MCF 10A (cell line): ENCODE measurements around the gene HORMAD2. TPM values are rescaled to one million over a fixed set of nuclear protein-coding genes. Genes with fewer than 3 reads are reported as not detected.

ENCODE experiments used
- BruUV-seq: library from RNA; stranded (reverse); fragments of 400-500 nt; replicated peaks from 2 replicates; lab custom pipeline; 2021; lab: Mats Ljungman, UMichigan
- CTCF ChIA-PET: fragments of 300-600 bp; sonication (Branson Sonifier 250); formaldehyde crosslinking; extraction: SDS; loops from one replicate; lab custom pipeline; 2021; ENCODE audit warnings: antibody characterized with exemption, inconsistent platforms; lab: Yijun Ruan, JAX
- POLR2A ChIA-PET: fragments of 300-600, 350-650 bp; sonication (Branson Sonifier 250); formaldehyde crosslinking; extraction: SDS; loops from one replicate; lab custom pipeline; 2020; ENCODE audit warnings: antibody characterized with exemption, inconsistent platforms; lab: Yijun Ruan, JAX
- DNase-seq: peaks from one replicate; pipeline ENCODE4 v3.0.0-alpha.2; 2018; ENCODE audit not compliant: unreplicated experiment
- H3K27ac Mint-ChIP-seq: one replicate; pipeline ENCODE4 v1.8.0; 2022; ENCODE audit warnings: mild to moderate bottlenecking, low read depth, mixed read lengths; ENCODE audit not compliant: unreplicated experiment
- H3K27me3 Mint-ChIP-seq: one replicate; pipeline ENCODE4 v1.8.0; 2022; ENCODE audit warnings: mixed read lengths; ENCODE audit not compliant: insufficient read depth, unreplicated experiment
- H3K36me3 Mint-ChIP-seq: one replicate; pipeline ENCODE4 v1.8.0; 2022; ENCODE audit warnings: mild to moderate bottlenecking, moderate library complexity, mixed read lengths; ENCODE audit not compliant: insufficient read depth, unreplicated experiment
- H3K4me1 Mint-ChIP-seq: one replicate; pipeline ENCODE4 v1.8.0; 2022; ENCODE audit warnings: mixed read lengths; ENCODE audit not compliant: insufficient read depth, unreplicated experiment
- H3K4me3 Mint-ChIP-seq: one replicate; pipeline ENCODE4 v1.8.0; 2022; ENCODE audit warnings: mild to moderate bottlenecking, moderate library complexity, mixed read lengths; ENCODE audit not compliant: unreplicated experiment
- H3K9me3 Mint-ChIP-seq: one replicate; pipeline ENCODE4 v1.8.0; 2022; ENCODE audit warnings: mixed read lengths; ENCODE audit not compliant: unreplicated experiment
- intact Hi-C: fragments of 100-400 bp; cut with micrococcal nuclease; formaldehyde crosslinking; loops from 2 replicates; pipeline ENCODE4 v1.14.1; 2022
- total RNA-seq: library from RNA; stranded (reverse); gene quantifications from 2 replicates; pipeline ENCODE4 v1.2.3, GENCODE V29; 2022
- TF ChIP-seq, protein P1 (sequence below): fragments of 200-600 bp; IDR thresholded peaks from one replicate; pipeline ENCODE4 v1.8.0; 2022; ENCODE audit warnings: antibody characterized with exemption, mild to moderate bottlenecking; ENCODE audit not compliant: unreplicated experiment

Gene HORMAD2
- total RNA-seq, 1 experiment from 2014 or later, result not detected

DNA sequence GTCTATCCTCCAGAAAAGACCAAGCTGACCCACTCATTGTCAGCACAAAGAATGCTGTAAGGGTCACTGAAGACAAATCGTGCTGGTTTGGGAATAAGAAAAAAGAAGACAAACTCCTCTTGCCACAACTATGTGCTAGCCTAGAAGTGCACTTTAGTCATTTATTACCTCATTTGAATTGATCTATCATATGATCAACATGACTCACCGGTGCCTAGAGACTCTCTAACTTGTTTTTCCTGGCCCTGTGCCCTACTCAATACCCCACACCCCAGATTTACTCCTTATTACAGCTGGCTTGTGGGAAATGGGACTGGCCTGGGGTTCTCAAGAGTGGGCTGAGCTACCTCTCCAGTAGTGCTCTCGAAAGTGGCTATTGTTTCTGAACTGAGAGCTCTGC lies 35.9 kb upstream of the HORMAD2 start:
- POLR2A ChIA-PET, result interaction anchor here (0.6 to 0.7 kb wide), 2 partner anchors 9 to 302 kb away, joined by 3 read pairs; no protein-coding TSS in a partner anchor
- H3K4me1 Mint-ChIP-seq, result peaks cover 19% of the 10 kb centered on the region
- no peak overlapping the region for H3K4me3 Mint-ChIP-seq
- CTCF ChIA-PET, result interaction anchor here (0.6 kb wide), 2 partner anchors 24 to 454 kb away, joined by 3 read pairs; no protein-coding TSS in a partner anchor
- H3K9me3 Mint-ChIP-seq, result no peaks in the 10 kb centered on the region
- BruUV-seq, result no TSS peak
- H3K27ac Mint-ChIP-seq, result peak overlapping the region; percentile 16
- H3K27me3 Mint-ChIP-seq, result no peaks in the 10 kb centered on the region
- intact Hi-C loops, result no loop called here
- DNase-seq, result peak; percentile 80
- H3K36me3 Mint-ChIP-seq, result no peaks in the 10 kb centered on the region
- TF ChIP-seq, protein P1, sequence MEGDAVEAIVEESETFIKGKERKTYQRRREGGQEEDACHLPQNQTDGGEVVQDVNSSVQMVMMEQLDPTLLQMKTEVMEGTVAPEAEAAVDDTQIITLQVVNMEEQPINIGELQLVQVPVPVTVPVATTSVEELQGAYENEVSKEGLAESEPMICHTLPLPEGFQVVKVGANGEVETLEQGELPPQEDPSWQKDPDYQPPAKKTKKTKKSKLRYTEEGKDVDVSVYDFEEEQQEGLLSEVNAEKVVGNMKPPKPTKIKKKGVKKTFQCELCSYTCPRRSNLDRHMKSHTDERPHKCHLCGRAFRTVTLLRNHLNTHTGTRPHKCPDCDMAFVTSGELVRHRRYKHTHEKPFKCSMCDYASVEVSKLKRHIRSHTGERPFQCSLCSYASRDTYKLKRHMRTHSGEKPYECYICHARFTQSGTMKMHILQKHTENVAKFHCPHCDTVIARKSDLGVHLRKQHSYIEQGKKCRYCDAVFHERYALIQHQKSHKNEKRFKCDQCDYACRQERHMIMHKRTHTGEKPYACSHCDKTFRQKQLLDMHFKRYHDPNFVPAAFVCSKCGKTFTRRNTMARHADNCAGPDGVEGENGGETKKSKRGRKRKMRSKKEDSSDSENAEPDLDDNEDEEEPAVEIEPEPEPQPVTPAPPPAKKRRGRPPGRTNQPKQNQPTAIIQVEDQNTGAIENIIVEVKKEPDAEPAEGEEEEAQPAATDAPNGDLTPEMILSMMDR, result no peak

DNA sequence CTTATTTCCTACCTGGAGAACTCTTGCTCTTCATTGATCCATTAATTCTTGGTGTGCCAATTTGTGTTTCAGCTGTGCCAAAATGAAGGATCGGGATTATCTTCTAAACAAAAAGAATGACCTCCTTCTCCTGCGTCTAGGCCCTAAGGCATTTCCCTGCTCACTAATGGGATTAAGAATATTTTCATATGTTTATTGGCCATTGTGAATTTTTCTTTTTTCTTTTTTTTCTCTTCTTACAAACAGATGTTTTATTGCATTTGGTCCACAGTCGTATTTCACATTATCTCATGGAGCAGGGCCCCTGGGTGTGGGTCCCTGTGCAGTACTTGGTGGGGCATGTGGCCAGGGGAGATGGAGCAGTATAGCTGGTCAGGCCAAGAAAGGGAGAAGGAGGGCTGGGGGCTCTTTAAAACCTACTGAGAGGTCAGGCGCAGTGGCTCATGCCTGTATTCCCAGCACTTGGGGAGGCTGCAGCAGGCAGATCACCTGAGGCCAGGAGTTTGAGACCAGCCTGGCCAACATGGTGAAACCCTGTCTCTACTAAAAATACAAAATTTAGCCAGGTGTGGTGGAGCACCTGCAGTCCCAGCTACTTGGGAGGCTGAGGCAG lies 35.3 kb upstream of the HORMAD2 start:
- Mint-ChIP-seq H3K4me3 (no peak overlapping the region), H3K4me1 (peaks cover 19% of the 10 kb centered on the region), H3K27me3 (no peaks in the 10 kb centered on the region), H3K36me3 (no peaks in the 10 kb centered on the region), H3K27ac (no peak overlapping the region), H3K9me3 (no peaks in the 10 kb centered on the region)
- TF ChIP-seq, protein P1, result no peak
- ChIA-PET POLR2A (interaction anchor here (0.7 kb wide), 1 partner anchor 302 kb away, joined by 3 read pairs; no protein-coding TSS in a partner anchor), CTCF (interaction anchor here (0.6 to 0.7 kb wide), 2 partner anchors 222 to 455 kb away, joined by 3 read pairs; no protein-coding TSS in a partner anchor)
- intact Hi-C loops, result no loop called here
- no TSS peak for BruUV-seq
- no peak for DNase-seq

DNA sequence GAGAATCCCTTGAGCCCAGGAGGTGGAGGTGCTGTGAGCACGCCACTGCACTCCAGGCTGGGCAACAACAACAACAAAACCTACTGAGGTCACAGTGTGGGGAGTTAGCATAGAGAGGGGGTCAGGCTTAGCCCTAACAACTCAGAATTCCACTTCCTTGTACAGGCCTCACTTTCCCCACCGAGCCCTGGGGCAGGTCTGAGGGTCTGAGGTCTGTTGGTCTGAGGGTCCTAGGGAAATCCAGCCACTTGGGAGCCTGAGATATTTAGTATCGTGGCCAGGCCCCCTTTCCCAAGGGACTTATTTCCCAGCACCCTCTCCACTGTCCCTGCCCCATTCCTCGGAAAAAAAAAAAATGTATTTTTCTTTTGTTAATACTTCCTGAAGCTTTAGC lies 34.8 kb upstream of the HORMAD2 start:
- Mint-ChIP-seq H3K36me3 (no peaks in the 10 kb centered on the region), H3K27ac (no peak overlapping the region), H3K9me3 (no peaks in the 10 kb centered on the region), H3K4me3 (no peak overlapping the region), H3K4me1 (peaks cover 19% of the 10 kb centered on the region), H3K27me3 (no peaks in the 10 kb centered on the region)
- TF ChIP-seq, protein P1, result no peak
- intact Hi-C loops, result no loop called here
- DNase-seq, result no peak
- POLR2A ChIA-PET, result no interaction called here
- CTCF ChIA-PET, result interaction anchor here (0.7 kb wide), 1 partner anchor 223 kb away, joined by 3 read pairs; no protein-coding TSS in a partner anchor
- BruUV-seq, result no TSS peak

DNA sequence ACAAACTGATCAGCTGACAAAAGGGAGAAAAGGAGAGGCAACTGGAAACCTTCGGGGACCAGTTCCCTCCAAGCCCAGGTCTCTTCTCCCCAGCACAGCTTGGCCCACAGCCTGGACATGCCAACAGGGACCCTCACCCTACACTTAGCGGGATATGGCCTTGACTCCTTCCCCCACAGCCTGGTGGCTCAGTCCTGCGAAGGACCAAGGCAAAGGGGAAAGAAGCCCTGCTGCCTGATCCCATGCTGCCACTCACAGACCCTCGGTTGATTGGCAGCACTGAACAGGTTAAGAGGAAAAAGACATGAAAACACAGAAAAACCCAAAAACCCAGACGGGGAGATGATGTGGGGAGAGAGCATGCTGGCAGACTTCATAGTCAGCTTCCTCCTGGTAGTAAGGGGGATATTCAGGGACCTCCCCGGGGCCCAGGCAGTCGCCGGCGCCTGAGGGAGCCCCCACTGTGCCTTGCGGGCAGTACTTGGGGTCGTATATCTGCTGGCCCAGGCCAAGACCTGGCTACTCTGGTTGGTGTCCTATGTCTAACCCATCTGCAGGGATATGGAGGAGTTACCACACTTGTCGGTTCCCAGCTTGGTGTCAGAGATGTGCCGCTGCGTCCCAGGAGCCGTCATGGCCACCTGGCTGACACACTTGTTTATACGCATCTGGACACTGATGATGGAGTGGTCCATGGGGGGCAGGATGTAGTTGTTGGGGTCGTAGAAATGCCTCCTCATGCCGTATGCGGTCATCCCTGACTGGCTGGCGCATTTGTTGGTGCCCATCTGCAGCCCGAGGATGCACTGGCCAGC lies 34.2 kb upstream of the HORMAD2 start:
- no peaks in the 10 kb centered on the region for H3K9me3 Mint-ChIP-seq
- no peak overlapping the region for H3K27ac Mint-ChIP-seq
- H3K4me3 Mint-ChIP-seq, result no peak overlapping the region
- BruUV-seq, result no TSS peak
- ChIA-PET POLR2A (interaction anchor here (0.6 to 1.2 kb wide), 2 partner anchors 10 to 192 kb away, joined by 3 read pairs; no protein-coding TSS in a partner anchor), CTCF (no interaction called here)
- no peaks in the 10 kb centered on the region for H3K27me3 Mint-ChIP-seq
- H3K36me3 Mint-ChIP-seq, result no peaks in the 10 kb centered on the region
- no peak for DNase-seq
- intact Hi-C loops, result no loop called here
- TF ChIP-seq, protein P1, result no peak
- peaks cover 19% of the 10 kb centered on the region for H3K4me1 Mint-ChIP-seq
